Daoy (cell line): ENCODE results near the gene CDK6. TPM values are rescaled to one million over a fixed set of nuclear protein-coding genes. Genes with fewer than 3 reads are reported as not detected.
"Not testable (repeated sequence)": the region's sequence is repeated elsewhere in the genome, so short reads cannot be mapped to it uniquely, and the experiment has no call there.

ENCODE experiments used
- DNase-seq: peaks from one replicate; pipeline ENCODE4 v3.0.0-alpha.2; 2015; ENCODE audit warnings: low read depth
- total RNA-seq: library from RNA; depleted of rRNA; stranded (reverse); fragments of >200 nt; shearing (Covaris generic); gene quantifications from 2 replicates; pipeline ENCODE4 v1.2.3, GENCODE V29; 2014; rRNA removed

The CDK6 gene
- 82.2 and 92.9 TPM in 2 replicates for total RNA-seq

DNA sequence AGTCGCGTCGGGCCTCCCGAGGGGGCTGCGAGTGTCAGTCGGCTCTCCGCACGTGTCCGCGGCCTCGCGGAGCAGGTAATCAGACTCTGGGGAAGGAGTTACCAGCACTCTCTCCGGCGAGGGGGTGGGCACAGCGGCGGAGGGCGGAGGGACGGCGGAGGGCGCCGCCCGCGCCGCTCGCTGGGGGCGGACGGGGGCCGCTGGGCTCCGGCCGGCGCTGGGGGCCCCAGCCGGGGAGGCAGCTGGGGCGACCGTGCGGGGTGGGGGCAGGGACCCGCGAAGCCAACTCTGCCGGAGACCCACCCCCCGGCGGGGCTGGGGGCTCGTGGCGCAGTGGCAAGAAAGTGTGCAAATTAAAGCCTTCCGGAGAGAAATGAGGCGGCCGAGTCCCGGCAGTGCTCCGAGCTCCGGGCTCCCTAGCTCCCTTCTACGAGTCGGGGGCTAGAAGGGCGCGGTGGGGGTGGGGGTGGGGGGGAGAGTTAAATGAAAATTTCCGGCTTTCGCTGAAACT, at the start of gene CDK6:
Gene CDK6 (minus strand): TSS at position 85 of the 511 bp plus-strand sequence. CDS start 3,250 bp downstream, outside the sequence.
- DNase-seq: peak; percentile 79

GRCh38 chr7:92886039-92886438, 49.7 kb upstream of the CDK6 start:
- not testable (repeated sequence) for DNase-seq

GRCh38 chr7:92884218-92884617, 47.8 kb upstream of the CDK6 start:
- no peak for DNase-seq

- DNase-seq: no peak
These were observed 46.4 kb upstream of the CDK6 start for GRCh38 chr7:92882760-92883159.

DNA sequence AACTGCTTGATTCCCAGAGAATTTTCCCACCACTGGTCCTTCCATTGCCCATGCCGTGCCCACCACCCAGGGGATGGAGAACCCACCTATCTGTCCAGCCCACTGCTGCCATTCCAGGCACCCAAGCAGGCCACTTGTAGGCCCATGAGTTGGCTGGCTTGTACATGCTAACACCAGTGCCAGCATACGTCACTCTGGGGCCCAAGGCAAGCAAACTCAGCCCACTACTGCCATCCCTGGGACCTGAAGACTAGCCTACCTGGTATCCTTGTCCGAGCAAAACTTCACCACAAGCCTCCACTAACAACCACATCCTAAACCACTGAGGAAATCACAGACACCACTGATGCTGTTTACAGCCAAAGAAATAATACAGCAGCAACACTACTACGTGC, 44.7 kb upstream of the CDK6 start:
- DNase-seq: no peak

GRCh38 chr7:92880212-92881090, 44.1 kb upstream of the CDK6 start:
- no peak for DNase-seq

GRCh38 chr7:92877367-92877766, 41.0 kb upstream of the CDK6 start:
- DNase-seq: no peak

GRCh38 chr7:92876836-92877235, 40.5 kb upstream of the CDK6 start:
- no peak for DNase-seq

DNA sequence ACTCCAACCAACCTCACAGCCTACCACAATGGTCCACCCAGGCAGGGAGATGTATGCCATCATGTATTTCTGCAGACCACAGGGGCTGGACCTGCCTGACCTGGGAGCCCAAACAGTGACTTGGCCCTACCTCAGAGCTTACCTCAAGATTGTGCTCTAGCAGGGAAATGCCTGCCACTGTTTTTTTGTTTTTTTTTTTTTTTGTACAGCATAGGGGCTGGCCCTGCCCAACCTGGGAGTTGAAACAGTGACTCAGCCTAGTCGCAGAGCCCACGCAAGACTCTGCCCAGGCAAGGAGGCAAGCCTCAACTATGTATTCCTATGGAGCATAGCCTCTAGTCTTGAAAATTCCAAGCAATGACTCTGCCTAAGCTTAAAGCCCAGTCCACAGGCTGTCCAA, 39.3 kb upstream of the CDK6 start:
- DNase-seq: peak; percentile 51

GRCh38 chr7:92875173-92875572, 38.8 kb upstream of the CDK6 start:
- DNase-seq: no peak

GRCh38 chr7:92874567-92874966, 38.2 kb upstream of the CDK6 start:
- DNase-seq: peak; percentile 52

DNA sequence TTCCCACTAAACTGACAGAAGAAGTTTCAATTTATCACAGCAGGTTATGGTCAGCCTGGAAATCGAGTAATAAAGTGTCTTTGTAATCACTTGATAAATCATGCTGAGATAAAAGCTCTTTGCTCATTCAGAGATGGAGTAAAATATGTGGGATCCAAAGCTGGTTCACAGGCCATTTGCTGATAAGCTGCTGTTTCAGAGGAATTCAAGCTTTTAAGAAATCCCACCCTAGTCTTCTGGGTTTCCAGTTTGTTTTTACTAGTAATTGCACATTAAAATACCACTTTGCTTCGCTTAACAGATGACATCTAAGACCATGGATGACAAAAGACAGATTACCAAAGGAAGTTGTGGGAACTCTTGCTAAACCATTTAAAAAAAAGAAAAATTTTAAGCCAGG, 37.4 kb upstream of the CDK6 start:
- DNase-seq: peak; percentile 62

GRCh38 chr7:92872701-92873100, 36.3 kb upstream of the CDK6 start:
- peak; percentile 72 for DNase-seq

GRCh38 chr7:92868683-92869293, 32.4 kb upstream of the CDK6 start:
- DNase-seq: no peak

DNA sequence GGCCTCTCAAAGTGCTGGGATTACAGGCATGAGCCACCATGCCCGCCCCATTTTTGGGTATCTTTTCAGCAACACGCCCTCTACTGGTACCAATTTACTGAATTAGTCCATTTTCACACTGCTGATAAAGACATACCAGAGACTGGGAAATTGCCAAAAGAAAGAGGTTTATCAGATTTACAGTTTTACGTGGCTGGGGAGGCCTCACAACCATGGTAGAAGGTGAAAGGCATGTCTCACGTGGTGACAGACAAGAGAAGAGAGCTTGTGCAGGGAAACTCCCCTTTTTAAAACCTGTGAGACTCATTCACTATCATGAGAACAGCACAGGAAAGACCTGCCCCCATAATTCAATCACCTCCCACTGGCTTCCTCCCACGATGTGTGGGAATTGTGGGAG, 27.8 kb upstream of the CDK6 start:
- DNase-seq: not testable (repeated sequence)

DNA sequence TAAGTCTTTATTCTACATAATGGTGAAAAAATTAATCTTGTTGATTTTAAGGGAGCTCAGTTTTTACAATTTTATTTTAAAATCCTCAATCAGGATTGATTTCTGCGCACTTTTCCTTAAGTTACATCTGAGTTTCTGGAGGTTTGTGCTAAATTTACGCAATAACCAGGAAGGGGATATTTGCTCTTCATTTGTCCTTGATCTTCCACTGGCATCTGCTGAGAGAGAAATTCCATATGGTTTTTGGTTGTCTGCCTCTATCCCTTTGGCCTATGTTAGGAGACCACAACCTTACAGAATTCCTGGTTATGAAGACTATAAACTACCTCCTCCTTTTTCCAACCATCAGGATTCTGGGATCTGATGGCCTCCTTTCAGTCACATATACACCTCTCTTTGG, 20.1 kb upstream of the CDK6 start:
- DNase-seq: no peak

DNA sequence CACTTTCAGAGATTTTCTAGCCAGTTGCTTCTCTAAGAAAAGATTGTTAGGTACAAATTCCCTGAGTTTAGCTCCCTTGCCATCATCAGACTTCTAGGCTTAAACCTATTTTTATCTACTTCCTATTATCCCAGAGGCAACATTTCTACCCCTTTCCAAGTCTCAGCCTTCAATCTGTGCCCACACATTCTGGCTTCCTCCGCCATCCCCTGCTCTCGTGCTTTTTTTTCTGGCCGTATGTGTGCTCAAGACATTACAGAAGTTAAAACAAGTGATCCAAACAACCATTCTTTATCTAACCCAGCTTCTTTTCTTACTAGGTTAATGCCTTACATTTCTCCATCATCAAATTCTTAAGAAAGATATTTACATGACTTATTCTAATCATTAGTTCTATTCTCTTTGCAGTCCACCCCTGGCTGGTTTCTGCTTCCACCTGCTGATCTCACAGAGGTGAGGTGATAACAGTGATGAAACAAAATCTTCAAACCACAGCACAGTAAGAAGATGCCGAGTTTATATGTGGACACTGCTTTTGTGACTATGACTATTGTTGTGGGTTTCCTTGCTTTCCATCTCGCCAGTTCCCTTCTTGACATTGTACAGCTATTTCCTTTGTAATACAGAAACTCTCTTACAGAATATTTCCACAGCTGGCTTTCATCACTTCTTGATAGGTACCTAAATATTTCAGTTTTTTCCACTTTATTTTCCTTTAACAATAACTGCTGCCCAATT, 18.3 kb upstream of the CDK6 start:
- no peak for DNase-seq

GRCh38 chr7:92851732-92852131, 15.4 kb upstream of the CDK6 start:
- DNase-seq: no peak

DNA sequence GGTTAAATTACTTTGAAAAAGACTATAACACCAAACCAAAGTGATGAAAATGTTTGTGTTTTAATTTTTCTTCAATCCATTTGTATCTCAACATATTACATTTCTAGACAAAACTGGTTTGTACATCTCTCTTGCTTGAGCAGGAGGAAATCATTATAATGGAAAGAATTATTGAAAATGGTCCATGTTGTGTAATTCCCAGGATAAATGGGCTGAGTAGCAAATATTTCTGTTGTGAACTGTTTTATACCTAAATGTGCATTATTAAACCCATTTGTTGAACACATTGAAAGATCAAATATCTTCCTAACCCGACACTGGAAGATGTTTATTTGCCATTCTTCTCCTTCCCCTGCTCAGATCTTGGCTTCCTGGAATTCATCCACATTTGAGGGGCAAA, 14.1 kb upstream of the CDK6 start:
- DNase-seq: no peak

- DNase-seq: no peak
These were observed 12.9 kb upstream of the CDK6 start for GRCh38 chr7:92849322-92849721.

DNA sequence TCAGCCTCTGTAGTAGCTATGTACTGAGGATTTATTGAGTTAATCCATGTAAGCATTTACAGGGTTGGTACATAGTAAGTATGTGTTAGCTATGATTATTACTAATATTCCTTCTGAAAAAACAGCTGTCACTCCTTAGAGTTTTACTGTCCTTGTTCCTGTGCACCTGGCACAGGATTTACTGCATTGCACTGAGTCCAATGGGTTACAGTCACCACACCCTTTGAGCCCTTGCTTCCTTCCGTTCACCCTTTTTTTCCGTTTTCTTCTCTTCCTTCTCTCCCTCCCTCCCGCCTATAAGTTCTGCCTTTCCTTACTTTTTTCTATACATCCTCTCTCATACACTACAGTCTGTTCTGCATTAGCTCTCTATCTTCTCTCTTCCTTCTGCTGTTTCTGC, 12.5 kb upstream of the CDK6 start:
- DNase-seq: no peak

DNA sequence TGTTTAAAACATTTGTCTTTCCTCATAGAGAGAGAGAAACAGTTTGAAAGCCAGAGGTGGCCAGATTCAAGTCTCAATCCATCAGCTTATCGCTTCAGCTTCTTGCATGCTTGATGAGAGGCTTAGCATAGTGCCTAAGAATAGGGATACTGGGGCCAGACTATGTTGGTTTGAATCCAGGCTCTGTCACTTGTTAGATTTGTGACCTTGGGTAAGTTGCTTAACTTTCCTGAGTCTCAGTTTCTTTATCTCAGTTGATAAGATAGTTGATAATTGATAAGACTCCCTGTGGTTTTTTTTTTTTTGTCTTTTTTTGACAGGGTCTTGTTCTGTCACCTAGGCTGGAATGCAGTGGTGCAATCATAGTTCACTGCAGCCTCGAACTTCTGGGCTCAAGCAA, 12.1 kb upstream of the CDK6 start:
- DNase-seq: no peak
